Measurements from ENCODE around the gene RPL12. TPM values are rescaled to one million over a fixed set of nuclear protein-coding genes. Genes with fewer than 3 reads are reported as not detected.

The RPL12 gene
- total and polyA plus RNA-seq, 4 donors: 442 to 1,810 (median 1,013) TPM

GRCh38 chr9:127455324-127455992, 4.3 kb upstream of the RPL12 start:
- 62% methylated on average over 4 of the region's 6 CpGs for WGBS (ENCODE audit: insufficient coverage)

GRCh38 chr9:127452691-127453090, 1.5 kb upstream of the RPL12 start:
- Histone ChIP-seq H3K36me3 (ENCODE audit: control insufficient read depth, insufficient read depth, low read length) (peaks cover 48% of the 10 kb centered on the region), H3K4me1 (ENCODE audit: control insufficient read depth, insufficient read depth, low read length) (peaks cover 29% of the 10 kb centered on the region), H3K4me3 (ENCODE audit: low read depth, low read length) (no peak overlapping the region), H3K27me3 (ENCODE audit: control insufficient read depth, insufficient read depth, low read length) (no peaks in the 10 kb centered on the region), H3K27ac (ENCODE audit: low read depth, low read length) (no peak overlapping the region), H3K9me3 (ENCODE audit: control insufficient read depth, insufficient read depth, low read length) (no peaks in the 10 kb centered on the region)
- 79% methylated on average over 3 of the region's 4 CpGs for WGBS (ENCODE audit: insufficient coverage)
- peak in 1 of 6 donors; percentile 25 for DNase-seq (ENCODE audit: low read depth in 4 of 6, low spot score in 6 of 6)

More at GRCh38 chr9:127455324-127455992, 4.3 kb upstream of the RPL12 start:
- DNase-seq (ENCODE audit: low read depth in 4 of 6, low spot score in 6 of 6): no peak
- Histone ChIP-seq H3K4me3 (ENCODE audit: low read depth, low read length) (no peak overlapping the region), H3K27me3 (ENCODE audit: control insufficient read depth, insufficient read depth, low read length) (no peaks in the 10 kb centered on the region), H3K27ac (ENCODE audit: low read depth, low read length) (no peak overlapping the region), H3K36me3 (ENCODE audit: control insufficient read depth, insufficient read depth, low read length) (peaks cover 55% of the 10 kb centered on the region), H3K9me3 (ENCODE audit: control insufficient read depth, insufficient read depth, low read length) (no peaks in the 10 kb centered on the region), H3K4me1 (ENCODE audit: control insufficient read depth, insufficient read depth, low read length) (peaks cover 17% of the 10 kb centered on the region)

- H3K27ac ChIP-seq (ENCODE audit: low read depth, low read length): peak overlapping the region; percentile 89
- WGBS (ENCODE audit: insufficient coverage): 10% methylated on average over 27 of the region's 29 CpGs
- H3K4me3 ChIP-seq (ENCODE audit: low read depth, low read length): peak overlapping the region; percentile 96
- no peaks in the 10 kb centered on the region for H3K27me3 ChIP-seq (ENCODE audit: control insufficient read depth, insufficient read depth, low read length)
- no peaks in the 10 kb centered on the region for H3K9me3 ChIP-seq (ENCODE audit: control insufficient read depth, insufficient read depth, low read length)
- peaks cover 48% of the 10 kb centered on the region for H3K36me3 ChIP-seq (ENCODE audit: control insufficient read depth, insufficient read depth, low read length)
- peaks cover 29% of the 10 kb centered on the region for H3K4me1 ChIP-seq (ENCODE audit: control insufficient read depth, insufficient read depth, low read length)
- DNase-seq (ENCODE audit: low read depth in 4 of 6, low spot score in 6 of 6): peak in 3 of 6 donors; percentile 19 to 63 (median 54)
Measured at GRCh38 chr9:127451858-127452656, 851 bp upstream of the RPL12 start.

GRCh38 chr9:127451608-127451857, 327 bp upstream of the RPL12 start:
- 0% methylated on average over 13 of the region's 14 CpGs for WGBS (ENCODE audit: insufficient coverage)
- Histone ChIP-seq H3K9me3 (ENCODE audit: control insufficient read depth, insufficient read depth, low read length) (no peaks in the 10 kb centered on the region), H3K4me3 (ENCODE audit: low read depth, low read length) (peak overlapping the region; percentile 96), H3K36me3 (ENCODE audit: control insufficient read depth, insufficient read depth, low read length) (peaks cover 45% of the 10 kb centered on the region), H3K4me1 (ENCODE audit: control insufficient read depth, insufficient read depth, low read length) (peaks cover 29% of the 10 kb centered on the region), H3K27me3 (ENCODE audit: control insufficient read depth, insufficient read depth, low read length) (no peaks in the 10 kb centered on the region), H3K27ac (ENCODE audit: low read depth, low read length) (peak overlapping the region; percentile 89)
- DNase-seq (ENCODE audit: low read depth in 4 of 6, low spot score in 6 of 6): peak in 2 of 6 donors; percentile 63 to 76

- peak in 2 of 6 donors; percentile 20 to 25 for DNase-seq (ENCODE audit: low read depth in 4 of 6, low spot score in 6 of 6)
- H3K9me3 ChIP-seq (ENCODE audit: control insufficient read depth, insufficient read depth, low read length): no peaks in the 10 kb centered on the region
- peak overlapping the region; percentile 96 for H3K4me3 ChIP-seq (ENCODE audit: low read depth, low read length)
- H3K36me3 ChIP-seq (ENCODE audit: control insufficient read depth, insufficient read depth, low read length): peaks cover 50% of the 10 kb centered on the region
- no peaks in the 10 kb centered on the region for H3K27me3 ChIP-seq (ENCODE audit: control insufficient read depth, insufficient read depth, low read length)
- WGBS (ENCODE audit: insufficient coverage): 5% methylated on average over 14 of the region's 14 CpGs
- peaks cover 29% of the 10 kb centered on the region for H3K4me1 ChIP-seq (ENCODE audit: control insufficient read depth, insufficient read depth, low read length)
- H3K27ac ChIP-seq (ENCODE audit: low read depth, low read length): peak overlapping the region; percentile 89
Measured at GRCh38 chr9:127450243-127450760, 904 bp downstream of the RPL12 start.

DNA sequence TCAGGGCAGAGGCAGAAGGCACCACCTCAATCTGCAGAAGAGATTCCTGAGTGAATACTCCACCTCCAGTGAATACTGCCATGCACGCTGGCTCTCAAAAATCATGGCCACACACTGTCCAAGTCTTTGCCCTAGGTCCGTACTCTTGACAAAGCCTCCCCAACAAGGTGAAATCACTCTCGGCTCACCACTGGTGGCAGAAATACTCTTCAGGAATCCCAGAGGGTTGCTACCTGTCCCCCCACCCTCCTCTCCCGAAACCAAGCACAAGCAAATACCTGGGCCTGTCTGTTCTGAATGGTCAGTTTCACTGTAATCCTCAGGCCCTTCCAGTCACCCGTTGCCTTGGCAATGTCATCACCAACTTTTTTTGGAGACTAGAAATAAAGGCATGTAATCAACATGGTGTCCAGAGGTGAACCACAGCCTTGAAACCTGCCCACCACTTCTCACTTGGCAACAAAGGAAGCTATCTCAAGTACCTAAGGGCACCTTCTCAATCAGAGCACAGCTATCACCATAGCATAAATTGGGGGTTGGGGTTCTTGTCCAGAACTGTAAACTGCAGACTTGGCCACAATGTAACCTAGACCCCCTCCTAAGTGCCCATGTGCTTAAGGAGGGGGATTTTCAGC, 1.8 kb downstream of the RPL12 start:
- Histone ChIP-seq H3K27me3 (ENCODE audit: control insufficient read depth, insufficient read depth, low read length) (no peaks in the 10 kb centered on the region), H3K27ac (ENCODE audit: low read depth, low read length) (peak overlapping the region; percentile 6), H3K4me3 (ENCODE audit: low read depth, low read length) (peak overlapping the region; percentile 96), H3K9me3 (ENCODE audit: control insufficient read depth, insufficient read depth, low read length) (no peaks in the 10 kb centered on the region), H3K4me1 (ENCODE audit: control insufficient read depth, insufficient read depth, low read length) (peaks cover 29% of the 10 kb centered on the region), H3K36me3 (ENCODE audit: control insufficient read depth, insufficient read depth, low read length) (peaks cover 52% of the 10 kb centered on the region)
- no peak for DNase-seq (ENCODE audit: low read depth in 4 of 6, low spot score in 6 of 6)
- 73% methylated on average over 4 of the region's 5 CpGs for WGBS (ENCODE audit: insufficient coverage)

- no peaks in the 10 kb centered on the region for H3K9me3 ChIP-seq (ENCODE audit: control insufficient read depth, insufficient read depth, low read length)
- peaks cover 29% of the 10 kb centered on the region for H3K4me1 ChIP-seq (ENCODE audit: control insufficient read depth, insufficient read depth, low read length)
- no peak overlapping the region for H3K27ac ChIP-seq (ENCODE audit: low read depth, low read length)
- WGBS (ENCODE audit: insufficient coverage): 87% methylated on average over 7 of the region's 8 CpGs
- H3K27me3 ChIP-seq (ENCODE audit: control insufficient read depth, insufficient read depth, low read length): no peaks in the 10 kb centered on the region
- no peak overlapping the region for H3K4me3 ChIP-seq (ENCODE audit: low read depth, low read length)
- no peak for DNase-seq (ENCODE audit: low read depth in 4 of 6, low spot score in 6 of 6)
- peaks cover 53% of the 10 kb centered on the region for H3K36me3 ChIP-seq (ENCODE audit: control insufficient read depth, insufficient read depth, low read length)
Measured at GRCh38 chr9:127448112-127448805, 2.9 kb downstream of the RPL12 start.

DNA sequence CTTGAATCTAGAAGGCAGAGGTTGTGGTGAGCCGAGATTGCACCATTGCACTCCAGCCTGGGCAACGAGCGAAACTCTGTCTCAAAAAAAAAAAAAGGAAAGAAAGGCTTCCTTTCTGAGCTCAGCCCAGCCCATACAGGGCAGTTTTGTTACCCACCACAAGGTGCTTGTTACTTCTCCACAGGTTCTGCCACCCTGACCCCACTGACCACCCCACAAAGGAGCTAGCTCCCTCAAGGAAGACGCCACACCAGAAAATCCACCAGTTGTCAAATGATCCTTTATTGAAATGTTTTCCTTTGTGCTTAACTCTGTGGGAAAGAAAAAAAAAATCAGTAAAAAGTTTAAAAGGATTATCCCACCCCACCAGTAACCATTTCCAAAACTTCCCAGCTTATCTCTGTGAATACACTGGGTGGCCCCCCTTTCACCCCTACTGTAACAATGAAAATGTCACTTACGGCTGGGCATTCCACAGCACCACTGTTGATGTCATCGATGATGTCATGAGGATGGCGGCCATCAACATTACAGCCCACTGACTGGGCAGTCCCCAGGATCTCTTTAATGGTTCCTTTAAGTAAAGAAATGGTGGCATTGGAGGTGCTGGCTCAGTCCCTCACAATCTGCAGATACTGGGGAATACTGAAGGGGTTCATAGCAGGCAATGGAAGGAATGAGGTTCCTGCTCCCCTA, 3.6 kb downstream of the RPL12 start:
- H3K36me3 ChIP-seq (ENCODE audit: control insufficient read depth, insufficient read depth, low read length): peaks cover 58% of the 10 kb centered on the region
- 79% methylated on average over 5 of the region's 7 CpGs for whole genome bisulfite sequencing (ENCODE audit: insufficient coverage)
- peaks cover 24% of the 10 kb centered on the region for H3K4me1 ChIP-seq (ENCODE audit: control insufficient read depth, insufficient read depth, low read length)
- H3K27ac ChIP-seq (ENCODE audit: low read depth, low read length): no peak overlapping the region
- no peaks in the 10 kb centered on the region for H3K27me3 ChIP-seq (ENCODE audit: control insufficient read depth, insufficient read depth, low read length)
- DNase-seq (ENCODE audit: low read depth in 4 of 6, low spot score in 6 of 6): no peak
- H3K9me3 ChIP-seq (ENCODE audit: control insufficient read depth, insufficient read depth, low read length): no peaks in the 10 kb centered on the region
- H3K4me3 ChIP-seq (ENCODE audit: low read depth, low read length): no peak overlapping the region
